Bronchial epithelial cell (primary cell): ENCODE measurements around the gene DDX51. TPM values are rescaled to one million over a fixed set of nuclear protein-coding genes. Genes with fewer than 3 reads are reported as not detected.

ENCODE experiments used
- DNase-seq: peaks from one replicate; pipeline ENCODE4 v3.0.0-alpha.2; 2010; ENCODE audit warnings: low read depth
- FAIRE-seq: peaks from 2 replicates; lab custom pipeline; 2011; peaks lifted over from hg19 to GRCh38; lab: Jason Lieb, UNC
- H3K27me3 ChIP-seq: 2 replicates; pipeline ENCODE4 v1.5.1; 2011; ENCODE audit warnings: low read length; ENCODE audit not compliant: control insufficient read depth, insufficient read depth
- H3K36me3 ChIP-seq: 2 replicates; pipeline ENCODE4 v1.5.1; 2011; ENCODE audit warnings: low read length; ENCODE audit not compliant: control insufficient read depth, insufficient read depth
- H3K4me3 ChIP-seq: 2 replicates; pipeline ENCODE4 v1.5.1; 2011; ENCODE audit warnings: mild to moderate bottlenecking, low read depth, low read length, control low read depth
- CTCF ChIP-seq: IDR thresholded peaks from 2 replicates; pipeline ENCODE4 v1.5.1; 2011; ENCODE audit warnings: mild to moderate bottlenecking, moderate library complexity, low read length, control low read depth, inconsistent platforms; ENCODE audit not compliant: insufficient read depth, severe bottlenecking
- total RNA-seq: library from RNA; depleted of rRNA; stranded (reverse); fragments of >200 nt; gene quantifications from 2 replicates; pipeline ENCODE4 v1.2.1, GENCODE V29; 2014

DDX51 gene
- total RNA-seq, 1 donor from 2014 or later: 10.0 TPM

DNA sequence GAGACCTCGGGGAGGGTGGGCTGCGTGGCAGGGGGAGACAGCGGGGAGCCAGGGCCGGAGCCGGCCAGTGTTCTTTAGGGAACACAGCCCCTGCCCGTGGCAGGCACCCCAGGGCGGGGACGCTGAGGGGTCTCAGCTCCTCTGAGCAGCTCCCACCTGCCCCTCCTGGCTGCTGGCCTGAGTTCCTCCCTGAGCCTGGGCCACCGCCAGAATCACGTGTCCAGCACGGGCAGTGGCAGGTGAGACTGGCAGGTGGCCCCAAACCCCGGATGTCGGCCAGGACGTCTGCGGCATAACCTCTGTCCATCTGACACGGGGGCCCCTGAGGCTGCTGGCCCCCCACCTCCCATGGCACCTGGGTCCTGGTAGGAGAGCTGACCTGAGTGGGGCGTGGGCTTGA lies 25.3 kb upstream of the DDX51 start:
- peaks cover 5% of the 10 kb centered on the region for H3K27me3 ChIP-seq
- FAIRE-seq: no peak
- no peak for TF ChIP-seq CTCF
- H3K4me3 ChIP-seq: no peak overlapping the region
- H3K36me3 ChIP-seq: no peaks in the 10 kb centered on the region
- no peak for DNase-seq

DNA sequence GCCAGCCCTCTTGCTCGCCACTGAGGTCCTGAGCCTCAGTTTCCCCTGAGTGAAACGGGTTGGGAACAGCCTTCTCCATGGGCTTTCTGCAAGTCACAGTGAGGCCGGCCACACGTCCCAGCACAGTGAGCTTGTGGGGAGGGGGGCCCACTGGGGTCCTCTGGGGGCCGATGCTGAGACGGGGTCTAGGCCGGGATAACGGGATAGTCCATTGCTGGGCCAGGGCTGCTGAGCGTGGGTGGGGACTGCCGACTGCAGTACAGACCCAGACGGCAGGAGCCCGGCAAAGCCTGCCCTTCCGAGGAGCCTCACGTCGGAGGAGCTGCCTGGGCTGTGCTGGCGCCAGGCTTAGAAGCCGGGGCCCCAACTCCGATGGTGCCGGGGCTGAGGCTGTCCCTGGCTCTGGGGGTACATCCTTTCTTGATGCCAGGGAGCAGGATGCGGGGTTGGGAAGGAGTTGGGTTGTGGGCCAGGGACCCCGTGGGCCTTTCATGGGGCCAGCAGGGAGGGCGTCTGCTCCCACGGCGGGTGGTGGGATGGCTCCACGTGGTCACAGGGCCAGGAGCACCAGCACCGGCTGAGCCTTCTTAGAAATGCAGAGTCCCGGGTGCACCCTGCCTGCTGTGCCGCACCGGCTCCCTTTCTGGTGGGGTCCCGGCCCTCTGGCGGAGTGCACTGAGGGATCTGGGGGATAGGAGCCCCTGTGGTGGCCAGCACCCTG lies 24.4 kb upstream of the DDX51 start:
- no peak for FAIRE-seq
- Histone ChIP-seq H3K27me3 (peaks cover 5% of the 10 kb centered on the region), H3K4me3 (no peak overlapping the region), H3K36me3 (no peaks in the 10 kb centered on the region)
- DNase-seq: no peak
- TF ChIP-seq CTCF: no peak

DNA sequence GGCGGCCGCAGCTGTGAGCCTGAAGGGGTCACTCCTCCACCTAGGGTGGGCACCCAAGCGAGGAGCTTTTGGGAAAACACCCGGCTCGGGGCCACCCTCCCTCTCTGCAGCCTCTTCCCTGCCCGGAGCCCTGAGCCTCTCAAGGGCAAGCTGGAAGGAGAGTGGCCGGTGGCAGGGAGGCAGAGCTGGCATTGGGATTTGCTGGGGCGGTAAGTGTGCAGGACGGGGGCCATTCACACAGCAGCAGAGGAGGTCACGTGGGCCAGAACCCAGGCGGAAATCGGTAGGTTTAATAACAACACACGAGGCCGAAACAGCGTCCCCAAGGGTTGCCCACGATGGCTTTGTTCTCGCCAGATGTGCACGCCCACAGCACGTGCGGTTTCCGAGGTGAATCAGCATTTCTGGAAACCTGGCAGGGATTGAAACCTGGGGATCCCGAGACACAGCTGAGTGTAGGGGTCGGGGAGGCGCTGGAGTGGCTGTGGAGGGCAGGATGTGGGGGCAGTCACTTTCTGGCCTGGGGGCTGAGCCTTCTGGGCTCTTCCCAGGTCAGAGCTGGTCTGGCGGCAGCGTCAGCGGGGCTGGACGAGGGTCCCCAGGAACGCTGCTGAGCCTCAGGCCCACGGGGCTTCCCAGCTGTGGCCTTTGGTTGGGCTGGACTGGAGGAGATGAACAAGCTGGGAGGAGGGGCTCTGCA lies 23.6 kb upstream of the DDX51 start:
- TF ChIP-seq CTCF: no peak
- FAIRE-seq: no peak
- no peak overlapping the region for H3K4me3 ChIP-seq
- no peak for DNase-seq
- no peaks in the 10 kb centered on the region for H3K36me3 ChIP-seq
- peaks cover 3% of the 10 kb centered on the region for H3K27me3 ChIP-seq

DNA sequence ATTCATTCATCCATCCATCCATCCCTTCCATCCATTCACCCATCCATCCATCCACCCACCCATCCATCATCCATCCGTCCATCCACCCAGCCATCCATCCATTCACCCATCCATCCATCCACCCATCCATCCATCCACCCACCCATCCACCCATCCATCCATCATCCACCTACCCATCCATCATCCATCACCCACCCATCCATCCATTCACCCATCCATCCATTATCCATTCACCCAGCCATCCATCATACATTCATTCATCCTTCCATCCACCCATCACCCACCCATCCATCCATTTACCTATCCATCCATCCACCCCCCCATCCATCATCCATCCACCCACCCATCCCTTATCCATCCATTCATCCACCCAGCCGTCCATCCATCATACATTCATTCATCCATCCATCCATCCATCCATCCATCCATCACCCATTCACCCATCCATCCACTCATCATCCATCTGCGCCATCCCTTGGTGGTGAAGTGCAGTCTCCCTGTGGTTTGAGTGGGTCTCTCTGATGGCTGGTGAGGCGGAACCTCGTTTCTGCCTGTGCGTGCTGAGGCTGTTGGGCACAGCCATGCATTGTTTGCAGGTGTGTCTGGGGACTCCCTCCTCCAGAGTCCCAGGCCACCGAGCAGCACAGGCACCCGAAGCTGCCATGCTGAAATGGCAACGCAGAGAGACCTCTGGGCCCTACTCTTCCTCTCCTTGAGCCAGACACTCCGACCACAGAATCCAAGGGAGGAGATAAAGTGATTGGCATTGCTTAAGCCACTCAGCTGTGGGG lies 22.9 kb upstream of the DDX51 start:
- FAIRE-seq (no peak), DNase-seq (no peak)
- no peaks in the 10 kb centered on the region for H3K36me3 ChIP-seq
- H3K4me3 ChIP-seq: no peak overlapping the region
- peaks cover 3% of the 10 kb centered on the region for H3K27me3 ChIP-seq
- TF ChIP-seq CTCF: no peak

GRCh38 chr12:132166093-132166492 lies 22.0 kb upstream of the DDX51 start:
- DNase-seq (no peak), FAIRE-seq (no peak)
- no peak for TF ChIP-seq CTCF
- Histone ChIP-seq H3K4me3 (no peak overlapping the region), H3K36me3 (no peaks in the 10 kb centered on the region), H3K27me3 (no peaks in the 10 kb centered on the region)
